K562 (cell line): Measurements from ENCODE around the gene ZNF280D. TPM values are rescaled to one million over a fixed set of nuclear protein-coding genes. Genes with fewer than 3 reads are reported as not detected.

Source experiments
- C11orf30 ChIP-seq: fragments of 450-650 bp; IDR thresholded peaks from 2 replicates; pipeline ENCODE4 v1.6.1; 2016; ENCODE audit warnings: low read depth, mild to moderate bottlenecking
- CBX2 ChIP-seq: fragments of 200-600 bp; sonication (generic); IDR thresholded peaks from one replicate; pipeline ENCODE4 v1.6.1; 2012; ENCODE audit warnings: mild to moderate bottlenecking, low read length, inconsistent platforms; ENCODE audit not compliant: insufficient read depth, poor library complexity, severe bottlenecking
- HNRNPLL ChIP-seq: fragments of 200-400 bp; formaldehyde crosslinking; IDR thresholded peaks from 2 replicates; pipeline ENCODE4 v1.6.1; 2017; ENCODE audit warnings: low read length, low read depth, mild to moderate bottlenecking; ENCODE audit not compliant: poor library complexity, severe bottlenecking
- KDM5B ChIP-seq: fragments of 200-600 bp; sonication (generic); IDR thresholded peaks from 2 replicates; pipeline ENCODE4 v1.6.1; 2012; ENCODE audit warnings: low read depth, mild to moderate bottlenecking, moderate library complexity, low read length, control low read depth, inconsistent platforms; ENCODE audit not compliant: insufficient replicate concordance
- MAFK ChIP-seq: IDR thresholded peaks from 2 replicates; pipeline ENCODE4 v1.6.1; 2011; ENCODE audit warnings: low read length, improper control_type of control experiment
- MITF ChIP-seq: IDR thresholded peaks from 2 replicates; pipeline ENCODE4 v1.6.1; 2014; ENCODE audit warnings: antibody characterized with exemption
- TAF7 ChIP-seq: fragments of 450-650 bp; IDR thresholded peaks from 2 replicates; pipeline ENCODE4 v1.6.1; 2016; ENCODE audit warnings: missing genetic modification characterization, missing compliant biosample characterization
- TAL1 ChIP-seq: fragments of 450-650 bp; IDR thresholded peaks from 2 replicates; pipeline ENCODE4 v1.6.1; 2016; ENCODE audit warnings: mild to moderate bottlenecking
- ZNF76 ChIP-seq: fragments of 250-450 bp; sonication (Bioruptor Pico); IDR thresholded peaks from 2 replicates; pipeline ENCODE4 v1.4.0; 2020; ENCODE audit warnings: mild to moderate bottlenecking, moderate library complexity, borderline replicate concordance
- polyA plus RNA-seq, 8 experiments: library from polyadenylated mRNA; depleted of rRNA in 4 of 8; stranded (reverse) in 5 of 8; unstranded in 3 of 8; fragments of >200 nt; fragmentation: Nextera tagmentation in 2 of 8; fragmentation: Illumina TruSeq in 1 of 8; extraction: Ambion mirVana in 2 of 8; extraction: Trizol in 1 of 8; gene quantifications; 2 replicates each; pipeline versions ENCODE4 v1.2.1 to v1.2.3, GENCODE V29; 2011 to 2014; ENCODE audit warnings: inconsistent platforms in 1 of 8, missing spikeins in 1 of 8
- total RNA-seq, 7 experiments: library from RNA; depleted of rRNA in 6 of 7; stranded (reverse); fragments of >200 nt in 6 of 7; fragmentation: Illumina TruSeq in 2 of 7; extraction: Trizol in 2 of 7; gene quantifications; 2 replicates each; pipeline versions ENCODE4 v1.2.1 to v1.2.3, GENCODE V29; 2011 to 2021; ENCODE audit warnings: low replicate concordance in 1 of 7
- TF ChIP-seq, protein P1 (sequence below), 2 experiments: fragments of 450-650 bp; IDR thresholded peaks; 2 replicates each; pipeline ENCODE4 v1.6.1; 2016; ENCODE audit warnings: mild to moderate bottlenecking in 2 of 2, borderline replicate concordance in 1 of 2, low read depth in 1 of 2, moderate library complexity in 1 of 2

Gene ZNF280D
- total and polyA plus RNA-seq, 9 of the 15 experiments (the other 6 are each of a cell fraction or from before 2014, with no cell fraction given) = 8.3 to 21.8 (median 18.4) TPM

- 0 out of 2 replicates have a peak, but pooled peaks have one; percentile 42 for TF ChIP-seq C11orf30
- TF ChIP-seq KDM5B = no peak
- TF ChIP-seq MAFK = 0 out of 2 replicates have a peak, but pooled peaks have one; percentile 5
- TF ChIP-seq, protein P1, sequence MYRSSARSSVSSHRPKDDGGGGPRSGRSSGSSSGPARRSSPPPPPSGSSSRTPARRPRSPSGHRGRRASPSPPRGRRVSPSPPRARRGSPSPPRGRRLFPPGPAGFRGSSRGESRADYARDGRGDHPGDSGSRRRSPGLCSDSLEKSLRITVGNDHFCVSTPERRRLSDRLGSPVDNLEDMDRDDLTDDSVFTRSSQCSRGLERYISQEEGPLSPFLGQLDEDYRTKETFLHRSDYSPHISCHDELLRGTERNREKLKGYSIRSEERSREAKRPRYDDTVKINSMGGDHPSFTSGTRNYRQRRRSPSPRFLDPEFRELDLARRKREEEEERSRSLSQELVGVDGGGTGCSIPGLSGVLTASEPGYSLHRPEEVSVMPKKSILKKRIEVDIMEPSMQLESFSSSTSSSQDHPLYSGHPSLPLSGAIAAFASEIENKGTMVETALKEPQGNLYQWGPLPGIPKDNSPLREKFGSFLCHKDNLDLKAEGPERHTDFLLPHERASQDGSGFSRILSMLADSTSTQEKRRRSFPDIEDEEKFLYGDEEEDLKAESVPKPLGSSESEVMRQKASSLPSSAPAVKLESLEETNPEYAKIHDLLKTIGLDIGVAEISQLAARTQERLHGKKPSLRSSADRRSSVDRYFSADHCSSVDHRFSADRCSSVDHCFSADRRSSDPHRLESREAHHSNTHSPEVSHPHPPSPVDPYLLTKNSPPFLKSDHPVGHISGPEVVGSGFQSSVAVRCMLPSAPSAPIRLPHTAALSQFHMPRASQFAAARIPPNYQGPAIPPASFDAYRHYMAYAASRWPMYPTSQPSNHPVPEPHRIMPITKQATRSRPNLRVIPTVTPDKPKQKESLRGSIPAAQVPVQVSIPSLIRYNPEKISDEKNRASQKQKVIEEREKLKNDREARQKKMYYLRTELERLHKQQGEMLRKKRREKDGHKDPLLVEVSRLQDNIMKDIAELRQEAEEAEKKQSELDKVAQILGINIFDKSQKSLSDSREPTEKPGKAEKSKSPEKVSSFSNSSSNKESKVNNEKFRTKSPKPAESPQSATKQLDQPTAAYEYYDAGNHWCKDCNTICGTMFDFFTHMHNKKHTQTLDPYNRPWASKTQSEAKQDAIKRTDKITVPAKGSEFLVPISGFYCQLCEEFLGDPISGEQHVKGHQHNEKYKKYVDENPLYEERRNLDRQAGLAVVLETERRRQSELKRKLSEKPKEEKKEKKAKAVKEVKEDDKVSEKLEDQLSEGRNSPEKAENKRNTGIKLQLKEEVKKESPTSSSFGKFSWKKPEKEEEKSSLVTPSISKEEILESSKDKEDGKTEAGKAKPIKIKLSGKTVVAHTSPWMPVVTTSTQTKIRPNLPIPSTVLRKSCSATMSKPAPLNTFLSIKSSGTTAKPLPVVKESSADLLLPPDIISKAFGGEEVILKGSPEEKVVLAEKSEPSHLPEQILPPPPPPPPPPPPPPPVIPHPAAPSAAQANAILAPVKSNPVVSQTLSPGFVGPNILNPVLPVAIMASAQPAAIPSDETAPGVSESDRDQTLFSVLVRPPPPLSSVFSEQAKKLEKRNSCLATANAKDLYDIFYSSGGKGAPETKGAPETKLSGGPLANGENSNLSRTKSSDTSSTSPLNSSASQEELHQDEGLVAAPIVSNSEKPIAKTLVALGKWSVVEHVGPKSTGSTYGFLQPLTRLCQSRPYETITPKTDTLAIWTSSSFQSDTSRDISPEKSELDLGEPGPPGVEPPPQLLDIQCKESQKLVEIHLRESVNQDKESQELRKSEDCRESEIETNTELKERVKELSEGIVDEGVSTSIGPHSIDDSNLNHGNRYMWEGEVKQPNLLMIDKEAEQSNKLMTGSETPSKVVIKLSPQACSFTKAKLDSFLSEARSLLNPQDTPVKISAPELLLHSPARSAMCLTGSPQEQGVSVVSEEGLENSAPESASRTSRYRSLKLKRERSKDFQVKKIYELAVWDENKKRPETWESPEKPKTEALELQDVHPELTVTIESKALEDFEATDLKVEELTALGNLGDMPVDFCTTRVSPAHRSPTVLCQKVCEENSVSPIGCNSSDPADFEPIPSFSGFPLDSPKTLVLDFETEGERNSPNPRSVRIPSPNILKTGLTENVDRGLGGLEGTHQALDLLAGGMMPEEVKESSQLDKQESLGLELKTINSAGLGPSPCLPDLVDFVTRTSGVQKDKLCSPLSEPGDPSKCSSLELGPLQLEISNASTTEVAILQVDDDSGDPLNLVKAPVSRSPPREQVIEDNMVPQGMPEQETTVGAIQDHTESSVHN (IDR thresholded peaks at IDR 0.05; ENCODE audit: borderline replicate concordance in 1 of 2, low read depth in 1 of 2) = no peak
- TF ChIP-seq MITF = no peak
- TF ChIP-seq TAL1 = no peak
- no peak for TF ChIP-seq TAF7
- no peak for TF ChIP-seq CBX2
- TF ChIP-seq ZNF76 (CRISPR knock-in tag) = no peak
- TF ChIP-seq HNRNPLL = no peak
These were observed 3.0 kb upstream of the ZNF280D start (continued) for GRCh38 chr15:56736308-56736707.
